WTC11 (cell line): ENCODE results near the gene DYNLT3.

Source experiments
- E2F1 ChIP-seq: sonication (generic); formaldehyde crosslinking; IDR thresholded peaks from 2 replicates; pipeline ENCODE4 v1.8.0; 2022; ENCODE audit warnings: mild to moderate bottlenecking, missing genetic modification reagents
- NR1H2 ChIP-seq: sonication (generic); formaldehyde crosslinking; IDR thresholded peaks from 2 replicates; pipeline ENCODE4 v1.9.0; 2021; ENCODE audit warnings: mild to moderate bottlenecking, moderate library complexity, missing genetic modification reagents
- ZNF121 ChIP-seq: sonication (generic); formaldehyde crosslinking; IDR thresholded peaks from 2 replicates; pipeline ENCODE4 v1.8.0; 2023; ENCODE audit warnings: missing genetic modification reagents
- ZNF423 ChIP-seq: fragments of 250-450 bp; sonication (Bioruptor Pico); IDR thresholded peaks from 2 replicates; pipeline ENCODE4 v2.1.2; 2022; ENCODE audit warnings: mild to moderate bottlenecking, moderate library complexity

- TF ChIP-seq E2F1: no peak
- TF ChIP-seq ZNF423 (CRISPR knock-in tag): no peak
- no peak for TF ChIP-seq NR1H2 (CRISPR knock-in tag)
- TF ChIP-seq ZNF121 (CRISPR knock-in tag): no peak
These were observed 15.5 kb upstream of the DYNLT3 start for GRCh38 chrX:37862851-37863250.
